Activated T-helper 1 cell treated with Interleukin-2 at 50 U/mL for 16 hours (primary cell): Measurements from ENCODE around the gene SLC43A1.
"Not testable (repeated sequence)": the region's sequence is repeated elsewhere in the genome, so short reads cannot be mapped to it uniquely, and the experiment has no call there.

Experiments used
- DNase-seq: peaks from one replicate; pipeline ENCODE4 v3.0.0-alpha.2; 2020; ENCODE audit warnings: low read depth

The SLC43A1 gene

GRCh38 chr11:57460758-57461749, 54.4 kb downstream of the SLC43A1 start:
- no peak for DNase-seq

GRCh38 chr11:57460022-57460757, 55.3 kb downstream of the SLC43A1 start, which contains the start of gene RTN4RL2:
Gene RTN4RL2 (plus strand): TSS chr11:57460528. CDS start chr11:57460866, 338 bp downstream.
- no peak for DNase-seq

- no peak for DNase-seq
Observed at GRCh38 chr11:57459164-57460021, 56.1 kb downstream of the SLC43A1 start.

GRCh38 chr11:57458410-57459163, 56.9 kb downstream of the SLC43A1 start:
- DNase-seq: no peak

- no peak for DNase-seq
Observed at GRCh38 chr11:57458060-57458409, 57.5 kb downstream of the SLC43A1 start.

- no peak for DNase-seq
Observed at GRCh38 chr11:57457643-57458023, 57.9 kb downstream of the SLC43A1 start.

GRCh38 chr11:57456960-57457642, 58.4 kb downstream of the SLC43A1 start:
- DNase-seq: peak; percentile 44

GRCh38 chr11:57453543-57454177, 61.8 kb downstream of the SLC43A1 start:
- no peak for DNase-seq

GRCh38 chr11:57446055-57446454, 69.4 kb downstream of the SLC43A1 start:
- DNase-seq: no peak

GRCh38 chr11:57445122-57445394, 70.4 kb downstream of the SLC43A1 start:
- DNase-seq: not testable (repeated sequence)

- DNase-seq: no peak
Observed at GRCh38 chr11:57444362-57445121, 71.0 kb downstream of the SLC43A1 start.

- no peak for DNase-seq
Observed at GRCh38 chr11:57440744-57441414, 74.6 kb downstream of the SLC43A1 start.

GRCh38 chr11:57439786-57440185, 75.7 kb downstream of the SLC43A1 start:
- DNase-seq: no peak

GRCh38 chr11:57438345-57439285, 76.9 kb downstream of the SLC43A1 start:
- DNase-seq: no peak

- no peak for DNase-seq
Observed at GRCh38 chr11:57436031-57436430, 79.5 kb downstream of the SLC43A1 start.

GRCh38 chr11:57434640-57435546, 80.6 kb downstream of the SLC43A1 start:
- no peak for DNase-seq
